Activated naive CD8-positive, alpha-beta T cell (primary cell): ENCODE data around the gene PSG2.
"Not testable (repeated sequence)": the region's sequence is repeated elsewhere in the genome, so short reads cannot be mapped to it uniquely, and the experiment has no call there.

ENCODE experiments used
- H3K27ac Mint-ChIP-seq: one replicate; pipeline ENCODE4 v1.8.0; 2021; ENCODE audit warnings: mixed read lengths
- H3K27me3 Mint-ChIP-seq: one replicate; pipeline ENCODE4 v1.8.0; 2021; ENCODE audit warnings: mixed read lengths
- H3K36me3 Mint-ChIP-seq: one replicate; pipeline ENCODE4 v1.8.0; 2021; ENCODE audit warnings: mixed read lengths
- H3K4me1 Mint-ChIP-seq: one replicate; pipeline ENCODE4 v1.8.0; 2021; ENCODE audit warnings: low read depth, mixed read lengths
- H3K4me3 Mint-ChIP-seq: one replicate; pipeline ENCODE4 v1.8.0; 2021; ENCODE audit warnings: mild to moderate bottlenecking, mixed read lengths
- H3K9me3 Mint-ChIP-seq: one replicate; pipeline ENCODE4 v1.8.0; 2021; ENCODE audit warnings: low read depth, mixed read lengths

Gene PSG2

GRCh38 chr19:43098416-43098815, 15.9 kb upstream of the PSG2 start:
- not testable (repeated sequence) for H3K36me3 Mint-ChIP-seq, H3K4me1 Mint-ChIP-seq, H3K4me3 Mint-ChIP-seq, H3K27me3 Mint-ChIP-seq, H3K9me3 Mint-ChIP-seq, H3K27ac Mint-ChIP-seq

GRCh38 chr19:43087702-43088340, 5.3 kb upstream of the PSG2 start:
- not testable (repeated sequence) for H3K9me3 Mint-ChIP-seq, H3K4me3 Mint-ChIP-seq, H3K27ac Mint-ChIP-seq, H3K4me1 Mint-ChIP-seq, H3K36me3 Mint-ChIP-seq
- peaks cover 21% of the 10 kb centered on the region for H3K27me3 Mint-ChIP-seq

GRCh38 chr19:43085796-43086530, 3.5 kb upstream of the PSG2 start:
- not testable (repeated sequence) for H3K27ac Mint-ChIP-seq, H3K4me3 Mint-ChIP-seq, H3K9me3 Mint-ChIP-seq, H3K4me1 Mint-ChIP-seq, H3K36me3 Mint-ChIP-seq
- H3K27me3 Mint-ChIP-seq, result peaks cover 13% of the 10 kb centered on the region

- not testable (repeated sequence) for H3K9me3 Mint-ChIP-seq
Observed at GRCh38 chr19:43084196-43084832, 1.8 kb upstream of the PSG2 start.

GRCh38 chr19:43083721-43084120, 1.2 kb upstream of the PSG2 start:
- not testable (repeated sequence) for H3K4me1 Mint-ChIP-seq, H3K27ac Mint-ChIP-seq, H3K4me3 Mint-ChIP-seq, H3K27me3 Mint-ChIP-seq, H3K36me3 Mint-ChIP-seq, H3K9me3 Mint-ChIP-seq

More at GRCh38 chr19:43084196-43084832, 1.8 kb upstream of the PSG2 start:
- not testable (repeated sequence) for H3K27ac Mint-ChIP-seq, H3K4me1 Mint-ChIP-seq, H3K4me3 Mint-ChIP-seq, H3K36me3 Mint-ChIP-seq
- peaks cover 13% of the 10 kb centered on the region for H3K27me3 Mint-ChIP-seq

- Mint-ChIP-seq H3K4me3 (no peak overlapping the region), H3K36me3 (no peaks in the 10 kb centered on the region), H3K27ac (no peak overlapping the region), H3K4me1 (no peaks in the 10 kb centered on the region), H3K27me3 (peaks cover 2% of the 10 kb centered on the region), H3K9me3 (no peaks in the 10 kb centered on the region)
Observed at GRCh38 chr19:43078311-43078710, 4.2 kb downstream of the PSG2 start.

- H3K27ac Mint-ChIP-seq, H3K36me3 Mint-ChIP-seq, H3K27me3 Mint-ChIP-seq, H3K4me1 Mint-ChIP-seq, H3K4me3 Mint-ChIP-seq, H3K9me3 Mint-ChIP-seq: not testable (repeated sequence)
Observed at GRCh38 chr19:43077881-43078280, 4.6 kb downstream of the PSG2 start.

- H3K36me3 Mint-ChIP-seq, H3K27ac Mint-ChIP-seq: not testable (repeated sequence)
Observed at GRCh38 chr19:43062418-43062817, 20.1 kb downstream of the PSG2 start.

GRCh38 chr19:43061326-43061725, 21.2 kb downstream of the PSG2 start:
- Mint-ChIP-seq H3K9me3 (peaks cover 14% of the 10 kb centered on the region), H3K27me3 (peaks cover 25% of the 10 kb centered on the region)
- H3K27ac Mint-ChIP-seq, H3K4me1 Mint-ChIP-seq, H3K4me3 Mint-ChIP-seq, H3K36me3 Mint-ChIP-seq: not testable (repeated sequence)

More at GRCh38 chr19:43062418-43062817, 20.1 kb downstream of the PSG2 start:
- not testable (repeated sequence) for H3K4me3 Mint-ChIP-seq, H3K4me1 Mint-ChIP-seq, H3K9me3 Mint-ChIP-seq
- H3K27me3 Mint-ChIP-seq, result peaks cover 26% of the 10 kb centered on the region

- Mint-ChIP-seq H3K9me3 (peaks cover 17% of the 10 kb centered on the region), H3K27me3 (peaks cover 19% of the 10 kb centered on the region)
- H3K27ac Mint-ChIP-seq, H3K4me1 Mint-ChIP-seq, H3K4me3 Mint-ChIP-seq, H3K36me3 Mint-ChIP-seq: not testable (repeated sequence)
Observed at GRCh38 chr19:43060254-43060653, 22.2 kb downstream of the PSG2 start.

- not testable (repeated sequence) for H3K4me3 Mint-ChIP-seq, H3K36me3 Mint-ChIP-seq, H3K4me1 Mint-ChIP-seq, H3K27ac Mint-ChIP-seq
- H3K9me3 Mint-ChIP-seq, result peaks cover 17% of the 10 kb centered on the region
- peaks cover 19% of the 10 kb centered on the region for H3K27me3 Mint-ChIP-seq
Observed at GRCh38 chr19:43059482-43059881, 23.0 kb downstream of the PSG2 start.

- H3K4me1 Mint-ChIP-seq, H3K4me3 Mint-ChIP-seq, H3K27ac Mint-ChIP-seq, H3K36me3 Mint-ChIP-seq: not testable (repeated sequence)
- H3K27me3 Mint-ChIP-seq, result peaks cover 21% of the 10 kb centered on the region
- peaks cover 21% of the 10 kb centered on the region for H3K9me3 Mint-ChIP-seq
Observed at GRCh38 chr19:43058440-43058839, 24.1 kb downstream of the PSG2 start.

- H3K4me3 Mint-ChIP-seq, H3K4me1 Mint-ChIP-seq, H3K27me3 Mint-ChIP-seq, H3K36me3 Mint-ChIP-seq, H3K27ac Mint-ChIP-seq, H3K9me3 Mint-ChIP-seq: not testable (repeated sequence)
Observed at GRCh38 chr19:43047966-43048365, 34.5 kb downstream of the PSG2 start.

GRCh38 chr19:43046578-43046977, 35.9 kb downstream of the PSG2 start:
- H3K4me1 Mint-ChIP-seq, H3K4me3 Mint-ChIP-seq, H3K27ac Mint-ChIP-seq, H3K27me3 Mint-ChIP-seq, H3K36me3 Mint-ChIP-seq, H3K9me3 Mint-ChIP-seq: not testable (repeated sequence)

GRCh38 chr19:43043492-43044180, 38.9 kb downstream of the PSG2 start:
- not testable (repeated sequence) for H3K27me3 Mint-ChIP-seq, H3K4me1 Mint-ChIP-seq, H3K27ac Mint-ChIP-seq, H3K9me3 Mint-ChIP-seq, H3K36me3 Mint-ChIP-seq, H3K4me3 Mint-ChIP-seq
